MG63 (cell line): ENCODE data around the gene APBB1. TPM values are rescaled to one million over a fixed set of nuclear protein-coding genes. Genes with fewer than 3 reads are reported as not detected.

Experiments
- DNase-seq: peaks from one replicate; pipeline ENCODE4 v3.0.0-alpha.2; 2020
- H3K27me3 ChIP-seq: fragments of 250-450 bp; sonication (Bioruptor Pico); 2 replicates; pipeline ENCODE4 v1.5.1; 2020; ENCODE audit warnings: mild to moderate bottlenecking, moderate library complexity
- H3K36me3 ChIP-seq: fragments of 250-450 bp; sonication (Bioruptor Pico); 2 replicates; pipeline ENCODE4 v1.5.1; 2020; ENCODE audit warnings: mild to moderate bottlenecking, moderate library complexity
- H3K4me3 ChIP-seq: fragments of 250-450 bp; sonication (Bioruptor Pico); 2 replicates; pipeline ENCODE4 v1.5.1; 2020; ENCODE audit warnings: mild to moderate bottlenecking, moderate library complexity
- H3K9me3 ChIP-seq: fragments of 250-450 bp; sonication (Bioruptor Pico); 2 replicates; pipeline ENCODE4 v1.5.1; 2020; ENCODE audit warnings: mild to moderate bottlenecking, moderate library complexity
- total RNA-seq: library from RNA; depleted of rRNA; stranded (reverse); fragments of >200 nt; shearing (Covaris generic); gene quantifications from 2 replicates; pipeline ENCODE4 v1.2.3, GENCODE V29; 2014; ENCODE audit warnings: low replicate concordance; rRNA removed

Gene APBB1
- 7.2 and 21.1 TPM in 2 replicates for total RNA-seq

DNA sequence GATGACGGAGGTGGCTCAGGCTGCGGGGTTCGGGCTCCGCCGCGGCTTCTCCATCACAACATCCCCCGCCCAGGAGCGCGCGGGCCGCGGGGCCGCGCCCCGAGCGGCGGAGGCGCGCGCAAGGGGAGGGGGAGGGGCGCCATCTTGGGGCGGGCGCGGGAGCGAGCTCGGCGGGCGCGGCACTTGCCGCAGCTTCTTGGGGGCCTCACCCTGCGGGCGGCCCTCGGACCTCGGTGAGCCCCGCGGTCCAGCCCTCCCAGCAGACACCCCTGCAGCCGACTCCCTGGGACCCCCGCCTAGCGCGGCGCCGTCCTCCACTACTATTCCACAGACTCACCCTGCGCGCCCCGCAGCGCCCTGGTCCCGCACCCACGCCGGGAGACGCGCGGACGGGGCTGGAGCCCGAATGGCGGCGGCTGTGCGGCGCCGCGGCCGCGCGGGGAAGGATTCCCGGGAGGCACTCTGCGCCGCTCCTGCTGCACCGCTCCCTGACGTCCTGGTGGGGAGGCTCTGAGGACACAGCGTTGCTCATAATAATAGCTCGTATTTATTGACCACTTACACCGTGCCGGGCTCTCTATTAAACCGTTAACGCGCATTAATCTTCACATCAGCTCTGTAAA is at the start of gene APBB1:
APBB1 (minus strand) TSS at position 86 of the 623 bp plus-strand sequence. CDS start 7,747 bp downstream, outside the sequence.
- H3K36me3 ChIP-seq, result no peaks in the 10 kb centered on the region
- H3K9me3 ChIP-seq, result no peaks in the 10 kb centered on the region
- DNase-seq, result peak; percentile 40
- H3K27me3 ChIP-seq, result no peaks in the 10 kb centered on the region; the same call in 1 of the 2 replicates
- H3K4me3 ChIP-seq, result peak within 1 kb of the TSS; percentile 58

- H3K4me3 ChIP-seq, result no peak overlapping the region
- no peak for DNase-seq
These were observed 40.2 kb upstream of the APBB1 start for GRCh38 chr11:6459099-6459450.

DNA sequence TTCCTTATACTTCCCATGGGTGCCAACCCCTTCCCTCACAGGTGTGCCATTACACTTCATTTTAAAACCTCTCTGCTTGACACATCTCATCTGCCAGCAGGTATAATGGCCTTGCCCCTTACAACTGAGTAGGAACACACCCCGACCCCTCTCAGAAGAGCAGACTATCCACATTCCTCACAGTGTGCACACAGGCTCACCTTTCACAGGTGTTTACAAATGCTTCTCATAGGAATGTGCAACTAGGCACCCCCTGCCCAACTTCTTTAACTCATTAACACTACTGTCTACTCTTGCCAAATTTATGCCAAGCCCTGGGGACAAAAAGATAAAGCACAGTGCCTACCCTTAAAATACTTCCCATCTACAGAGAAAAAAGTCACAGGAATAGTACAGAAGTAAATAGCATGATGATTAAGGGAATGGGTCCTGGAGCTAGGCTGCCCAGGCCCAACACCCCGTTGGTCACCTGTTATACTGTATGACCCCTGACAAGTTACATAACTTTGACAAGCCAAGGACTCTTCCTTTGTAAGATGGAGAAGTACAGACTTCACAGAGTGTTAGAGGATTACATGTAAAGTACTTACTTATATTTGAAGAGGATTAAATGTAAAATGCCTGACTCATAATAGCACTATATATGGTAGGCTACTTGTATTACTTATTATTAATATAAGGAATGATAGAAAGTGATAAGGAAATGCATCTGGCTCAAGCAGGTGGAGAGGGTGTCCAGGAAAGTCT is 39.6 kb upstream of the APBB1 start:
- H3K27me3 ChIP-seq, result no peaks in the 10 kb centered on the region
- no peak overlapping the region for H3K4me3 ChIP-seq
- no peaks in the 10 kb centered on the region; the same call in 1 of the 2 replicates for H3K36me3 ChIP-seq
- H3K9me3 ChIP-seq, result no peaks in the 10 kb centered on the region
- DNase-seq, result no peak

More at GRCh38 chr11:6459099-6459450, 40.2 kb upstream of the APBB1 start:
- Histone ChIP-seq H3K9me3 (no peaks in the 10 kb centered on the region), H3K36me3 (no peaks in the 10 kb centered on the region; the same call in 1 of the 2 replicates), H3K27me3 (no peaks in the 10 kb centered on the region)

DNA sequence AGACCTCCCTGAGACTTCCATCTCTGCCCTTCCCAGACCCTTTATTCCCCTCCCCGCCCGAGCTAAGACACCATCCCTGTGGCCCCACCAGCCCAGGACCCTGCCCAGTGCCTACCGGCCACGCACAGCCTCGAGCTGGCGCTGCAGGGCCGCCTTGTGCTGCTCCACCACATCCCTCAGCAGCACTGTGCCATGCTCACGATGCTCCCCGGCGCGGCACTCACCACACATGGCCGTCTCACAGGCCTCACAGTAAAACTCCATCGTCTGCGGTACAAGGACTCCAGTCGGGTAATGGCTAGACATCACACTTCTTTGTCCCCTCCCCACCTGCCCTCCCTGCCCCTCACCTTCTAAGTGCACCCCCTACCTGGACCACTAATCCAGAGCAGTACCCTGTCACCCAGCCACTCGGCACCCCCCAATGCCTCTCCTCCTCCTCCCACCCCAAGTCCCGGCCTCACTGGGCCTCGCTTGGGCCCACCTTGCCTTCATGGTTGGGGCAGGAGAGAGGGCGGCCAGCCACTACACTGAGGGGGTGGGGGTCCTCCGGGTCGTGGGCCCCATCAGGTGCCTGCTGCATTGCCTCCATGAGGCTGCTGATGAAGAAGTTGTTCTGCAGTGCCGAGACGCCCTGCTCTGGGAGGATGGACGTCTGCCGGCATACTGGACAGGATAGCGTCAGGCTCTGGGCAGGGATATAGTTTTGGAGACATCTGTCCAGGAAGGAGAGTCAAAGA is 38.9 kb upstream of the APBB1 start:
- H3K27me3 ChIP-seq, result no peaks in the 10 kb centered on the region
- peaks cover 3% of the 10 kb centered on the region for H3K36me3 ChIP-seq
- no peak overlapping the region for H3K4me3 ChIP-seq
- no peak for DNase-seq
- H3K9me3 ChIP-seq, result no peaks in the 10 kb centered on the region

- H3K27me3 ChIP-seq, result no peaks in the 10 kb centered on the region
- peaks cover 6% of the 10 kb centered on the region for H3K36me3 ChIP-seq
- H3K4me3 ChIP-seq, result no peak overlapping the region
- no peak for DNase-seq
- no peaks in the 10 kb centered on the region for H3K9me3 ChIP-seq
These were observed 37.6 kb upstream of the APBB1 start for GRCh38 chr11:6456361-6457073.

- no peaks in the 10 kb centered on the region for H3K9me3 ChIP-seq
- H3K27me3 ChIP-seq, result no peaks in the 10 kb centered on the region
- DNase-seq, result no peak
- H3K36me3 ChIP-seq, result peaks cover 12% of the 10 kb centered on the region
- H3K4me3 ChIP-seq, result no peak overlapping the region
These were observed 36.2 kb upstream of the APBB1 start for GRCh38 chr11:6455070-6455469.

- Histone ChIP-seq H3K27me3 (no peaks in the 10 kb centered on the region), H3K9me3 (no peaks in the 10 kb centered on the region), H3K4me3 (no peak overlapping the region), H3K36me3 (peaks cover 12% of the 10 kb centered on the region)
- DNase-seq, result no peak
These were observed 34.3 kb upstream of the APBB1 start for GRCh38 chr11:6453152-6453551.

GRCh38 chr11:6452219-6452618 is 33.3 kb upstream of the APBB1 start:
- peaks cover 12% of the 10 kb centered on the region for H3K36me3 ChIP-seq
- no peaks in the 10 kb centered on the region for H3K9me3 ChIP-seq
- no peak overlapping the region for H3K4me3 ChIP-seq
- no peaks in the 10 kb centered on the region for H3K27me3 ChIP-seq
- DNase-seq, result peak; percentile 27

- no peak for DNase-seq
- Histone ChIP-seq H3K27me3 (no peaks in the 10 kb centered on the region), H3K4me3 (no peak overlapping the region), H3K36me3 (peaks cover 12% of the 10 kb centered on the region), H3K9me3 (no peaks in the 10 kb centered on the region)
These were observed 29.7 kb upstream of the APBB1 start for GRCh38 chr11:6448574-6448973.

GRCh38 chr11:6443269-6444003 is 24.5 kb upstream of the APBB1 start:
- no peaks in the 10 kb centered on the region for H3K36me3 ChIP-seq
- no peaks in the 10 kb centered on the region for H3K27me3 ChIP-seq
- no peak overlapping the region for H3K4me3 ChIP-seq
- H3K9me3 ChIP-seq, result no peaks in the 10 kb centered on the region
- peak; percentile 33 for DNase-seq

DNA sequence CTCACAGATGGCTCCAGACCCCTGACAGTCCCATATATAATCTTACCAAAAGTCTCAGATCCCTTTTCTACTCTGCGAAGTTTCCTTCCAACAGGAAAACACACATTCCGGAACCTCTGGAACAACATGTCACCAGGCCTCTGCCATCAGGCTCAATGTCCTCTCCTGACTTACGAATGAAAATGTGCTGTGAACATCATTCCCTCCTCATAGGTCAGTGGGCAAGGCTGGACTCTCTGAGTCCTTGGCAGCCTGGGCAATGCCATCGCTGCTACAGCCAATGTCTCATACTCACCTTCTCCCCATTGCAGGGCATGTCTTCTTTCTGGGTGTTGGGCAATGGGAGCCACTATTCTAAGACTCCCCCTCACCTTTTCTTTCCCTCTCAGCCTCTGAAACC is 23.5 kb upstream of the APBB1 start:
- H3K36me3 ChIP-seq, result no peaks in the 10 kb centered on the region
- H3K9me3 ChIP-seq, result no peaks in the 10 kb centered on the region
- H3K27me3 ChIP-seq, result no peaks in the 10 kb centered on the region
- no peak overlapping the region for H3K4me3 ChIP-seq
- no peak for DNase-seq

- no peak for DNase-seq
- H3K36me3 ChIP-seq, result no peaks in the 10 kb centered on the region
These were observed 22.0 kb upstream of the APBB1 start, which contains the start of gene HPX for GRCh38 chr11:6440906-6441358. HPX (minus strand) TSS chr11:6440987; CDS start chr11:6440963, 24 bp downstream.

GRCh38 chr11:6438979-6439571 is 20.2 kb upstream of the APBB1 start:
- Histone ChIP-seq H3K36me3 (no peaks in the 10 kb centered on the region), H3K27me3 (no peaks in the 10 kb centered on the region), H3K4me3 (no peak overlapping the region), H3K9me3 (no peaks in the 10 kb centered on the region)
- peak; percentile 33 for DNase-seq

More at GRCh38 chr11:6440906-6441358, 22.0 kb upstream of the APBB1 start, which contains the start of gene HPX:
- no peaks in the 10 kb centered on the region for H3K27me3 ChIP-seq
- no peaks in the 10 kb centered on the region for H3K9me3 ChIP-seq
- no peak within 1 kb of the TSS for H3K4me3 ChIP-seq

GRCh38 chr11:6437993-6438392 is 19.1 kb upstream of the APBB1 start:
- Histone ChIP-seq H3K4me3 (no peak overlapping the region), H3K27me3 (no peaks in the 10 kb centered on the region), H3K36me3 (no peaks in the 10 kb centered on the region), H3K9me3 (no peaks in the 10 kb centered on the region)
- DNase-seq, result no peak

DNA sequence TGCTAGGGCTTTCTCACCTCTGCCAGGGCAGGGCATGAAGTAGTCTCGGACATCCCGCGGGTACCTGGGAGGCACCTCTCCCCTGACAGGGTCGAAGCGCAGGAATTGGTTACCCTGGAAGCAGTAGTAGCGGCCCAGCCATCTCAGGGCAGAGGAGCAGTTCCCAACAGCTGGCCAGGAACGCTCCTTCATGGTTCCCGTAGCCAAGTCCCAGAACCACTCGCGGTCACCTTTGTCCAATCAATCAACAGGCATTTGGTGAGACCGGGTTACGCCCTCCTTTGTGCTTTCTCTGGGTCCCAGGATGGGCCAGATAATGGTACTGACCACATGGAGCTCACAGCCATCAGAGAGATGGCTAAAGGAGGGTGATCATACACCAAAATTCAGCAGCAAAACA is 18.5 kb upstream of the APBB1 start:
- Histone ChIP-seq H3K36me3 (no peaks in the 10 kb centered on the region), H3K9me3 (no peaks in the 10 kb centered on the region), H3K27me3 (no peaks in the 10 kb centered on the region), H3K4me3 (no peak overlapping the region)
- no peak for DNase-seq
